NB4 (cell line): ENCODE results near the gene RABL3.

Experiments used
- MYC ChIP-seq: IDR thresholded peaks from 2 replicates; pipeline ENCODE4 v1.6.1; 2011; ENCODE audit warnings: low read depth, low read length
- POLR2A ChIP-seq: IDR thresholded peaks from 2 replicates; pipeline ENCODE4 v1.6.1; 2011; ENCODE audit warnings: mild to moderate bottlenecking; ENCODE audit not compliant: insufficient read length; ENCODE audit errors: extremely low read depth
- TF ChIP-seq, protein P1 (sequence below): IDR thresholded peaks from one replicate; pipeline ENCODE4 v1.5.1; 2012; ENCODE audit warnings: low read depth, low read length
- TF ChIP-seq, protein P2 (sequence below): IDR thresholded peaks from 2 replicates; pipeline ENCODE4 v1.6.1; 2011; ENCODE audit warnings: low read depth, low read length

DNA sequence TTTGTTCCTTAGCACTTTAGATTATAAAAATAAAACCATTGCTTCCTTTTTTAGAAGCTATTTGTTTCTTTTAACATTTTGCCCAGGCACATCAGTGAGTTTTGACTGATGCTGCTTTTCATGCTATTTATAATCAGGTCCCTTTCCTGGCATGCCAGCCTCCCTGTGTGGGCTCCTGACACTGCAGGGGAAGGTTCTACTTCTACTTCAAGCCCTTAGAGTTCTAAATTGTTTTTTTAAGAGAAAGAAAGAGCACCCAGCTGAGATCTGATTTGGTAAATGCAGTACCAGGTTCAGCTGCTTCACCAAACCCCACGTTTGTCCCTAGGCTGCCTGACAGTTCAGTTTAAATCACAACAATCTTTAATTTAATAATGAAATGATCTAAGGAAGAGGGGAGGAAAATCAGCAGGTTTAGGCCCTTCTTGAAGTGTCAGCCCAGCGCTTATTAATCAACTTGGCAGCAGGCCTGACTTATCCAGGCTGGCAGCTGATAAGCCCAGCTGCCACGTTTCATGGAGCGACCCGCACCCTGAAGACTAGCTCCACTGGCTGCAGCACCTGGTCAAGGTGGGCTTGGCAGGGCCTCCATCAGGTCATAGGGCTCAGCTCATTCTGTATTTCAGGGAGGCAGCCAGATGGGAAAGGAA is 89.3 kb downstream of the RABL3 start:
- TF ChIP-seq, protein P1, sequence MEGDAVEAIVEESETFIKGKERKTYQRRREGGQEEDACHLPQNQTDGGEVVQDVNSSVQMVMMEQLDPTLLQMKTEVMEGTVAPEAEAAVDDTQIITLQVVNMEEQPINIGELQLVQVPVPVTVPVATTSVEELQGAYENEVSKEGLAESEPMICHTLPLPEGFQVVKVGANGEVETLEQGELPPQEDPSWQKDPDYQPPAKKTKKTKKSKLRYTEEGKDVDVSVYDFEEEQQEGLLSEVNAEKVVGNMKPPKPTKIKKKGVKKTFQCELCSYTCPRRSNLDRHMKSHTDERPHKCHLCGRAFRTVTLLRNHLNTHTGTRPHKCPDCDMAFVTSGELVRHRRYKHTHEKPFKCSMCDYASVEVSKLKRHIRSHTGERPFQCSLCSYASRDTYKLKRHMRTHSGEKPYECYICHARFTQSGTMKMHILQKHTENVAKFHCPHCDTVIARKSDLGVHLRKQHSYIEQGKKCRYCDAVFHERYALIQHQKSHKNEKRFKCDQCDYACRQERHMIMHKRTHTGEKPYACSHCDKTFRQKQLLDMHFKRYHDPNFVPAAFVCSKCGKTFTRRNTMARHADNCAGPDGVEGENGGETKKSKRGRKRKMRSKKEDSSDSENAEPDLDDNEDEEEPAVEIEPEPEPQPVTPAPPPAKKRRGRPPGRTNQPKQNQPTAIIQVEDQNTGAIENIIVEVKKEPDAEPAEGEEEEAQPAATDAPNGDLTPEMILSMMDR = no peak
- no peak for TF ChIP-seq POLR2A
- TF ChIP-seq, protein P2, sequence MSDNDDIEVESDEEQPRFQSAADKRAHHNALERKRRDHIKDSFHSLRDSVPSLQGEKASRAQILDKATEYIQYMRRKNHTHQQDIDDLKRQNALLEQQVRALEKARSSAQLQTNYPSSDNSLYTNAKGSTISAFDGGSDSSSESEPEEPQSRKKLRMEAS = no peak
- TF ChIP-seq MYC = no peak
